ENCODE data around the gene FBN1.

DNA sequence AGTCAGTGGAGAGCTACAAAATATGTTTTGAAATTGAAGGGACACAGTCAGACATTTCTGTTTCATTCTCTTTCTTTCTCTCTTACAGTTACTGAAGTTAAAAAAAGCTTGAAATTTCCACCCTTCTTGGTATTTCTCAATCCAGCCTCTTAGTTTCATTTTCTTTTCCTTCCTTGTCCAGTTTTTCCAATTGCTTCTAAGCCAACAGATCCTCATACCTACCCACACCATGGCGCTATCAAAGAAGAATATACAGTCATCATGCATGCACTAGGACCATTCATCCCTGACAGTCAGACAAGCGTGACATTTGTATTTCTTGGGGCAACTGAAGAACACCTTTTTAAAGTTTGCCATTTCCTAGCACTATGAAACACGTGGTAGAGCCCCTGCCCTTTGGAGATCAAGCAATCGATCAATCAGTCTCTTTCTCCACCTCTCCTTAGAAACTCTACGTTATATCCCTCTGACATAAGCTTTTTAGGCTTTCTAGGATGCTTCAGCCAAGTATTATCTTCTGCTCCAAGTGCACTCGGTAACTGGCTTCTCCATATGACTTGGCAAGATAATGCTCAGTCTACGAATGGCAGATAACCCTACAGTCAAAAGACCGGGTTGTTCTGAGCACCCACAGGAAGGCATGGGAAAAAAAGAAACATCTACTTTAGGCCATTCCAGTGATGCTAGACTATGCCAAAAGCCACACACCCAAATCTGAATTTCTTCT, 65.4 kb downstream of the FBN1 start:
- TF ChIP-seq CTCF (IDR thresholded peaks at IDR 0.05) = no peak
- no peak for TF ChIP-seq POLR2AphosphoS5 (IDR thresholded peaks at IDR 0.05; ENCODE audit: insufficient read depth in 1 of 2, low read depth in 1 of 2)
- TF ChIP-seq POLR2A (IDR thresholded peaks at IDR 0.05) = no peak

Measured in vagina (tissue), 2 donors.